GM12801 (cell line): ENCODE results near the gene ZNF385C.

Experiments
- TF ChIP-seq, protein P1 (sequence below): IDR thresholded peaks from one replicate; pipeline ENCODE4 v1.5.1; 2011; ENCODE audit warnings: control low read depth; ENCODE audit not compliant: insufficient read length; ENCODE audit errors: extremely low read depth

Gene ZNF385C

DNA sequence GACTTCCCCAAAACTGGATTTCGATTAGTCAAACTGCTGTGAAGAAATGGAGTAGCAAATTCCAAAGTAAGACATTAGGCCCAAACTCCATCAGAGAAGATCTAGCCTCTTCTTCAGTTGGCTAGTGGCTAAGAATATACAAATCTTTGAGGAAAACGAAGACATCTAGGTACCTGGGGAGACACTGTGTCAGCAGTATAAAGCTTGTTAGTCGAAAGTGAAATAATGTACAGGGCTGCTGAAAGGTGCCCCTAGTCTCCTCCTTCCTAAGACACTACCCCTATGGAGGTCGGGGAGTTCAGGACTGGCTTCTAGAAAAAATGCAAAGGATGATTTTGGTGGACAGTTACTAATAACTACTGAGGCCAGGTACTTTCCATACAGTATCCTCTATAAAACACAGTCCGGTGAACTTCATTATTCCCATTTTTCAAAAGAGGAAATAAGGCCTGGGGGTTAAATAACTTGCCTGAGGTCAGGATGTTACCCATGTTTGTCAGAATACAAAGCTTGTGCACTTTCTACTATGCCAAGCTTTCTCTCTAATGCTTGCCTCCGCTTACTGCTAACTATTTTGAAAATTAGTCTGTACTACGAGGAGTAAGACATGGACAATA is 96.0 kb downstream of the ZNF385C start:
- TF ChIP-seq, protein P1, sequence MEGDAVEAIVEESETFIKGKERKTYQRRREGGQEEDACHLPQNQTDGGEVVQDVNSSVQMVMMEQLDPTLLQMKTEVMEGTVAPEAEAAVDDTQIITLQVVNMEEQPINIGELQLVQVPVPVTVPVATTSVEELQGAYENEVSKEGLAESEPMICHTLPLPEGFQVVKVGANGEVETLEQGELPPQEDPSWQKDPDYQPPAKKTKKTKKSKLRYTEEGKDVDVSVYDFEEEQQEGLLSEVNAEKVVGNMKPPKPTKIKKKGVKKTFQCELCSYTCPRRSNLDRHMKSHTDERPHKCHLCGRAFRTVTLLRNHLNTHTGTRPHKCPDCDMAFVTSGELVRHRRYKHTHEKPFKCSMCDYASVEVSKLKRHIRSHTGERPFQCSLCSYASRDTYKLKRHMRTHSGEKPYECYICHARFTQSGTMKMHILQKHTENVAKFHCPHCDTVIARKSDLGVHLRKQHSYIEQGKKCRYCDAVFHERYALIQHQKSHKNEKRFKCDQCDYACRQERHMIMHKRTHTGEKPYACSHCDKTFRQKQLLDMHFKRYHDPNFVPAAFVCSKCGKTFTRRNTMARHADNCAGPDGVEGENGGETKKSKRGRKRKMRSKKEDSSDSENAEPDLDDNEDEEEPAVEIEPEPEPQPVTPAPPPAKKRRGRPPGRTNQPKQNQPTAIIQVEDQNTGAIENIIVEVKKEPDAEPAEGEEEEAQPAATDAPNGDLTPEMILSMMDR, result no peak

DNA sequence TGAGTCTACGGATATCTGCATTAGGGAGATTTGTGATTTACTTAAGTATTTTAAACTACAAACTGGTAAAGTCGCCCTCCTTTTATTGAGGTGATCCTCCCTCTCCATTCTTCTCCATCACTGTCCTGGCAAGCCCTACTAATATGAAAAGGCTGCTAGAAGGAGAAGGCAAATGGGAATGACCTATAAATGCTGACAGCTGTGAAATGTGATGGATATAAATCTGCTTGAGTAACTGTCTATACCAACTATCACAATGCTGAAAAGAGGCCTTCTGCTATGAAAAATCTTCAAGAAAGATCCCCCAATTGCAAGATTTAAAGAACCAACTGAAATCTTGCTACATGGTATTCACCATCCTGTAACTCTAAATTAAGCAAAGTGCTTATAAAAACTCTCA is 96.5 kb downstream of the ZNF385C start:
- TF ChIP-seq, protein P1, result no peak

DNA sequence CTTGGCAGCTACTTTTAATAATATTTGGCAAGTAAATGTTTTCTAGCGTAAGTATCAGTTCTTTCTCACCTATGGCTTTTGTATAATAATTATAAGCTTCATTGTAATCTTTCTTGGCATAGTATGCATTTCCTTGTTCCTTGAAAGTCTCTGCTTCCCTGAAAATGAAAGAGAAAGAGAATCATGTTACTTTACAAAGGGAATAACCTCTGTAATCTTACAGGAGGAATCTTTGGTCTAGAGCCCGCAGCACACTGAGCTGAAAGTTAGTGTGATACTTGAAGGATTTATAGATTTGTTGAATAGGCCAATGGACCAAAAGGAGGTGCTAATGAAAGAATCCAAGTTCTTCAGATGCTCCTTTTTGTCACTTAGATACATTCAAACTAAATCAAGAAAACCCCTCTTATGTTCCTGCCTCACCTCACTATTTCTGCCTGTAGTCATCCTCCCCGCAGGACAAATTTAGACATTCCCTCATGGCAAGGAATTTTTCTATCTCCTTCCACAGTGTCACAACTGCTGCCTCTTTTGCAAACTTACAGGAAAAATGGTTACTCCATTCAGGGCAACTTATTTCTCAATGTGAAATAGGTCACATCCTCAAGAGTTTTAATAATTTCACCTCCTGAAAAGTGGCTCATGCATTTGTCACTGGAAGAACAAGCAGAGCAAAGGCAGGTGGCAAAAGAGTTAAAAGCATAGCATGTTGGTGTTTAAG is 97.7 kb downstream of the ZNF385C start:
- TF ChIP-seq, protein P1, result no peak

DNA sequence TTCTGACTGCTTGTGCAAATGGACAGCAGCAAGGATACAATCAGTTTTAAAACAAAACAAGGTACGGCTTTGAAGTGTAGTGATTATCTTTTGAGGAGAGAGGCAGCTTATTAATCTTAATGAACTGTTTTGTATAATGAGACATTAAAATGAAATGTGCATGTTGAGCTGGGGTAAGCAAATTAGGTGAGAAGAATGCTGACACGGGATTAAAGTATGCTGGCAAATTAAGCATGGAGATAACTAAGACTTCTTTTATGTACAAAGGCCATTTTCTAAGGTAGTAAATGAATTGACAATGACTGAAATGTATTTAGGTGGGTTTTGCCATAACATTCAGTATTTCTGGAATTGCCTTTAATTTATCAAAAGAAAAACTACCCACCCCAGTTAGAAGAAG is 99.8 kb downstream of the ZNF385C start:
- TF ChIP-seq, protein P1, result no peak

DNA sequence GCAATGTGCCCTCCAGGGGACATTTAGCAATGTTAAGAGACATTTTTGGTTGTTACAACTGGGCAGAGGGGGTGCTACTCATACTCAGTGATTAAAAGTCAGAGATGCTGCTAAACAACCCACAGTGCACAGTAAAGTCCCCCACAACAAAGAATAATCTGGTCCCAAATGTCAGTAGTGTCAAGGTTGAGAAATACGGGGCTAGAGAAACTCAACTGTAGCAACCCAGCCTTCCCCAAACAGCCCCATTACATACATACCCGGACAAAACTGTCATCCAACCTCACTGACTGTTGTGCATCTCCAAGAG is 101.5 kb downstream of the ZNF385C start:
- TF ChIP-seq, protein P1, result no peak

DNA sequence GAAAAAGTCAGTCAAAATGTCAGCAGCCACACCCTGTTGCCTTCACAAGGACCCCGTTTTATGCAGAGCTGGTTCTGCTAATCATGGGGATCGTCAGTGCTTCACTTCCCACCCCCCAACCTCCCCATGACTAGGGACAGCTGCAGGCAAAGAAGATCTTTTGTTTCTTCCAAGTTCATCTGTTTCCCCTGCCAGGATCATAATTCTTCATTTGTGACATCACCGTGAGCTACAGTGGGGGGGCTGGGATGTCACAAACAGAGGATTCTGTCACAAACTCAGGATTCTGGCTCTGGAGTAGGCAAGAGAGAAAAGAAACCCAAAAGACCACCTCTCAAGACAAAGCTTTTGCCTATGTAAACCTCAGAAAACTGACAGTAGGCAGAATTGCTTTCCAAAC is 105.7 kb downstream of the ZNF385C start:
- TF ChIP-seq, protein P1, result no peak

DNA sequence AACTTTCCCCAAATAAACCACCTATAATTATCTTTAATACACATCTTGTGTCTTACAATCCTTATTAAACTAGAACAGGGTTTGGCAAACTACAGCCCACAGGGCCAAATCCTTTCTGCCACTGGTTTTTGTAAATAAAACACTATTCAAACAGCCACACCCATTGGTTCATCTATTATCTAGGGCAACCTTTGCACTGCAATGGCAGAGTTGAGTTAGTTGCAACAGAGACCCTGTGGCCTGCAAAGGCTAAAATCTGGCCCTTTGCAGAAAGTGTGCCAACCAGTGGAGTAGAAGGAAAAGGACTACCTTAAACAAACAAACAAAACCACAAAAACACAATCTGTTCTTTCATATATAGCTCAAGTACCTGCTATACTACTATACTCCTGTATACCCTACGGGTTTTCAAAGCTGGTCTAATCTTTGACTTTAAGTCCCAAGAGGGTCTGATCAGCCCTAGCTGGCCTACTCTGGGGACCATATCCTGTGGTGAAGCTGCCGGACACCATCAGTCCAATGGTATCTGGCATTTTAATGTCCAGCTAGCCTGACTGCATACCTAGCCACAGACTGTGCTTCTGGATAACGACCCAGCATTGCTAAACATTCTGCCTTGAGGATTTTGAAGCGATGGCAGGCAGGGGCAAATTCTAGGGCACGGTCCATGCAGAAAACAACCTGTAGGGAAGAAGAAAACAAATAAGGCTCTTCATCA is 108.4 kb downstream of the ZNF385C start:
- TF ChIP-seq, protein P1, result no peak
